Large intestine (tissue), 3 donors: ENCODE results near the gene AIPL1. TPM values are rescaled to one million over a fixed set of nuclear protein-coding genes. Genes with fewer than 3 reads are reported as not detected.

Source experiments
- DNase-seq, 2 donors: peaks; one replicate each; pipeline versions ENCODE4 v3.0.0 to v3.0.0-alpha.2; 2013
- H3K27ac ChIP-seq: one replicate; pipeline ENCODE4 v1.5.1; 2013; ENCODE audit warnings: low read length
- H3K27me3 ChIP-seq: 2 replicates; pipeline ENCODE4 v1.6.1; 2013; ENCODE audit warnings: low read length; ENCODE audit not compliant: control insufficient read depth, insufficient read depth
- H3K36me3 ChIP-seq: 2 replicates; pipeline ENCODE4 v1.6.1; 2013; ENCODE audit warnings: low read length; ENCODE audit not compliant: control insufficient read depth, insufficient read depth
- H3K4me1 ChIP-seq: one replicate; pipeline ENCODE4 v1.6.1; 2013; ENCODE audit warnings: low read length; ENCODE audit not compliant: control insufficient read depth, insufficient read depth
- H3K4me3 ChIP-seq: one replicate; pipeline ENCODE4 v1.5.1; 2013; ENCODE audit warnings: low read length
- H3K9me3 ChIP-seq: one replicate; pipeline ENCODE4 v1.6.1; 2013; ENCODE audit warnings: mild to moderate bottlenecking, low read depth, low read length, moderate library complexity; ENCODE audit not compliant: control insufficient read depth
- WGBS: methylation state at CpG from one replicate; pipeline ENCODE4 v1.1.5; 2013; ENCODE audit warnings: low lambda C conversion rate; ENCODE audit not compliant: insufficient coverage; 5-methylcytosine and 5-hydroxymethylcytosine counted together
- polyA plus RNA-seq: library from polyadenylated mRNA; unstranded; fragments of 120-200 nt; gene quantifications from one replicate; pipeline ENCODE4 v1.2.1, GENCODE V29; 2013

AIPL1 gene
- polyA plus RNA-seq, 1 donor = not detected

- WGBS = no CpG with 5 or more reads among the region's 6 CpGs
- Histone ChIP-seq H3K27me3 (no peaks in the 10 kb centered on the region), H3K27ac (no peak overlapping the region), H3K9me3 (no peaks in the 10 kb centered on the region), H3K4me3 (no peak overlapping the region), H3K36me3 (no peaks in the 10 kb centered on the region), H3K4me1 (no peaks in the 10 kb centered on the region)
- DNase-seq = no peak
These were observed 13.6 kb upstream of the AIPL1 start for GRCh38 chr17:6448473-6448872.

DNA sequence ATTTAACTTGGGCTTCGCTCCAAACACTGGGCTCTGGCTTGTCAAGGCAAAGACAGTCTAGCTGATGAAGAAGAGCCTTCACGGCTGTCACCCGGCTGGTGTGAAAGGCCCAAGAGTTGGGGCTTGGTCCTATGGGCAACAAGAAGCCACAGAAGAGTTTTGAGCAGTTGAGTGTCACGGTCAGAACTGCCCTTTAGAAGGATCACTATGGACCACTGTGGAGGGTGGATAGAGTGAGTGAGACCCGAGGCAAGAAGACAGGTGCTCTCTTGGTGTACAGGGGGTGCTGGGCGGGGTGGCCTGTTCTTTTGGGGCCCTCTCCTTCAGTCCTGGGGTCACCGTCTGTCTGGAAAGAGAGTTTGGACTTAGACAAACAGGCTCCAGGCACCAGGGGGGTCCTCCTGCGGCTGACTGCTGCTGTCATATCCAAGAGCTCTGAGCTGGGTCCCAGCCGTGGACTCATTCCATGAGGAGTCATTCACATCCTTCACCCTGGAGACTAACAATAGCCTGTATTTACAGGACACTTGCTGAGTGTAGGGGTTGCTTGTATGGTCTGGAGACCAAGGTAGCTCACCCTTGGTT, 11.7 kb upstream of the AIPL1 start:
- 100% methylated on average over 1 of the region's 9 CpGs for WGBS
- DNase-seq = no peak
- H3K27me3 ChIP-seq = no peaks in the 10 kb centered on the region

DNA sequence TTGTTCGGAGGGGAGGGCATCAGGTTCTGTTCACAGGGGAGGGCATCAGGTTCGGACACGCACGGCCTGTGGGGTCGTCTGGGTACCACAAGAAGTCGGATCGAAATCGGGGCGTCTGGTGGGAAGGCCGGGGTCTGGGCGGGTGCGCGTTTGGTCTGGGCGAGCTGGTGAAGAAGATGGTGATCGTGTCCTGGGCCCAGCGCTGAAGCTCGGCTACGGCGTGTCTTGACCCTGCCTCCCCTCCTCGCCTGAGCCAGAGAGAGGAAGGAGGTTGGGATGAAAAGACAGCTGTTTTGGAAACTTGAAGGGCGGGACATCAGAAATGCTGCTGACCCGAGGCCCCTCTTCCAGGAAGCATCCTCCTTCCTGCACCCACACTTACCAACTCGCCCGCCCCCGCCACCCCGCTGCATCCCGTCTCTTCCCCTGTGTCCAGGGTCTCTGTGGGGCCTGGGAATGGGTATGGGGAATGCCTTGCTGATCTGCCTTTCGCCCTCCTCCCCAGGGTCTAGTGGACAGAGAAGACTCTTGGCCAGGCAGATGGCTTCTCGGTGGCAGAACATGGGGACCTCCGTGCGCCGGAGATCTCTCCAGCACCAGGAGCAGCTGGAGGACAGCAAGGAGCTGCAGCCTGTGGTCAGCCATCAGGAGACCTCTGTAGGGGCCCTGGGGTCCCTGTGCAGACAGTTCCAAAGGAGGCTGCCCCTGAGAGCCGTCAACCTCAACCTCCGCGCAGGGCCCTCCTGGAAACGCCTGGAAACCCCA, 9.8 kb upstream of the AIPL1 start:
- H3K36me3 ChIP-seq = no peaks in the 10 kb centered on the region
- no CpG with 5 or more reads among the region's 36 CpGs for WGBS
- no peaks in the 10 kb centered on the region for H3K4me1 ChIP-seq
- no peak for DNase-seq
- H3K9me3 ChIP-seq = no peaks in the 10 kb centered on the region
- H3K27ac ChIP-seq = no peak overlapping the region
- no peaks in the 10 kb centered on the region for H3K27me3 ChIP-seq
- peak overlapping the region; percentile 54 for H3K4me3 ChIP-seq

More for the DNA sequence above, 11.7 kb upstream of the AIPL1 start:
- Histone ChIP-seq H3K4me1 (no peaks in the 10 kb centered on the region), H3K9me3 (no peaks in the 10 kb centered on the region), H3K36me3 (no peaks in the 10 kb centered on the region), H3K27ac (no peak overlapping the region), H3K4me3 (no peak overlapping the region)

- Histone ChIP-seq H3K27ac (peak within 1 kb of the TSS; percentile 81), H3K4me1 (no peaks in the 10 kb centered on the region), H3K27me3 (no peaks in the 10 kb centered on the region), H3K9me3 (no peaks in the 10 kb centered on the region), H3K36me3 (no peaks in the 10 kb centered on the region), H3K4me3 (peak within 1 kb of the TSS; percentile 63)
- peak; percentile 98 to 100 for DNase-seq
- WGBS = no CpG with 5 or more reads among the region's 62 CpGs
These were observed 9.0 kb upstream of the AIPL1 start, which contains the start of gene PIMREG for GRCh38 chr17:6443692-6444570. PIMREG (plus strand) TSS chr17:6444455; CDS start chr17:6445111, 656 bp downstream.

DNA sequence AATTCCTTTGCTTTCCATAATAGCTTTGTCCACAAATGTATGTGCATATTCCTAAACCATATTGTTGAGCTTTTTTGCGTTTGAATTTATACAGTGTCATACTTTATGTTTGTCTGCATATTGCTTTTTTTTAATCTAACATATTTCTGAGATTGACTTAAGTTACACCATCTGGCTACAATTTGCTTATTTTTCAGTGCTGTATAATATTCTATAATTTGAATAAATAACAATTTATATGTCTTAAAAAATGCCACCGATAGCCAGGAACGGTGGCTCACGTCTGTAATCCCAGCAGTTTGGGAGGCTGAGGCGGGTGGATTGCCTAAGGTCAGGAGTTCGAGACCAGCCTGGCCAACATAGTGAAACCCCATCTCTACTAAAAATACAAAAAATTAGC, 7.9 kb upstream of the AIPL1 start:
- H3K36me3 ChIP-seq = no peaks in the 10 kb centered on the region
- no peaks in the 10 kb centered on the region for H3K4me1 ChIP-seq
- DNase-seq = no peak
- H3K27me3 ChIP-seq = no peaks in the 10 kb centered on the region
- no peak overlapping the region for H3K4me3 ChIP-seq
- H3K9me3 ChIP-seq = no peaks in the 10 kb centered on the region
- WGBS = 13% methylated on average over 1 of the region's 6 CpGs
- no peak overlapping the region for H3K27ac ChIP-seq

DNA sequence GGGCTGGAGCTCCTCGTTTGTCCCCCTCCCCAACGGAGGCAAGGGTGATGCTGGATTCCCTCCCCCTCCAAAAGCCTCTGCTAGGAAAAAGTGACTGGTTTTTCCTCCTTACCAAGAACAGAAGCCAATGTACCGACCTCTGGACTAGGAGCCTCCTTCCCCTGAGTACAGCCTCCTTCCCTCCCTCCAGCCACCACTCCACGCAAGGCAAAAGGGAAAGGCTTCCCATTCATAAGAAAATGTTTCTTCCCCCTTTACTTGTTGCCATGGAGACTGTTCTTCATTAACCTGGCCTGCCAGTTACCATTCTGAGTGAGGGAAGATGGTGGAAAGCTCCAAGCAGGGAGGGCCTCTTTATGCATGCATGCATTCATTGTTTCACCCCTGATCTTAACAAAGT, 5.0 kb upstream of the AIPL1 start:
- no peaks in the 10 kb centered on the region for H3K4me1 ChIP-seq
- H3K36me3 ChIP-seq = no peaks in the 10 kb centered on the region
- no peaks in the 10 kb centered on the region for H3K9me3 ChIP-seq
- WGBS = no CpG with 5 or more reads among the region's 4 CpGs
- H3K27ac ChIP-seq = no peak overlapping the region
- H3K27me3 ChIP-seq = peaks cover 4% of the 10 kb centered on the region
- no peak overlapping the region for H3K4me3 ChIP-seq
- peak; percentile 23 to 59 for DNase-seq

- no peak overlapping the region for H3K27ac ChIP-seq
- no peaks in the 10 kb centered on the region for H3K9me3 ChIP-seq
- DNase-seq = no peak
- H3K27me3 ChIP-seq = peaks cover 4% of the 10 kb centered on the region
- H3K36me3 ChIP-seq = no peaks in the 10 kb centered on the region
- no peaks in the 10 kb centered on the region for H3K4me1 ChIP-seq
- WGBS = 83% methylated on average over 2 of the region's 3 CpGs
- no peak overlapping the region for H3K4me3 ChIP-seq
These were observed 3.0 kb upstream of the AIPL1 start for GRCh38 chr17:6437956-6438355.

GRCh38 chr17:6437466-6437865, 2.5 kb upstream of the AIPL1 start:
- DNase-seq = no peak
- Histone ChIP-seq H3K9me3 (no peaks in the 10 kb centered on the region), H3K27ac (no peak overlapping the region), H3K4me3 (no peak overlapping the region), H3K36me3 (no peaks in the 10 kb centered on the region), H3K4me1 (no peaks in the 10 kb centered on the region), H3K27me3 (peaks cover 4% of the 10 kb centered on the region)
- no CpG with 5 or more reads among the region's 4 CpGs for WGBS

GRCh38 chr17:6435968-6436367, 1.0 kb upstream of the AIPL1 start:
- DNase-seq = peak in 1 of 2 donors; percentile 40
- WGBS = no CpG with 5 or more reads among the region's 9 CpGs
- H3K4me1 ChIP-seq = no peaks in the 10 kb centered on the region

GRCh38 chr17:6430769-6431168, 4.2 kb downstream of the AIPL1 start:
- Histone ChIP-seq H3K27ac (no peak overlapping the region), H3K4me1 (no peaks in the 10 kb centered on the region), H3K36me3 (no peaks in the 10 kb centered on the region), H3K4me3 (no peak overlapping the region), H3K9me3 (no peaks in the 10 kb centered on the region), H3K27me3 (no peaks in the 10 kb centered on the region)
- no peak for DNase-seq

More at GRCh38 chr17:6435968-6436367, 1.0 kb upstream of the AIPL1 start:
- H3K9me3 ChIP-seq = no peaks in the 10 kb centered on the region
- no peak overlapping the region for H3K27ac ChIP-seq
- no peak overlapping the region for H3K4me3 ChIP-seq
- H3K36me3 ChIP-seq = no peaks in the 10 kb centered on the region
- peaks cover 4% of the 10 kb centered on the region for H3K27me3 ChIP-seq
